ENCODE results near the gene FAM131C.

DNA sequence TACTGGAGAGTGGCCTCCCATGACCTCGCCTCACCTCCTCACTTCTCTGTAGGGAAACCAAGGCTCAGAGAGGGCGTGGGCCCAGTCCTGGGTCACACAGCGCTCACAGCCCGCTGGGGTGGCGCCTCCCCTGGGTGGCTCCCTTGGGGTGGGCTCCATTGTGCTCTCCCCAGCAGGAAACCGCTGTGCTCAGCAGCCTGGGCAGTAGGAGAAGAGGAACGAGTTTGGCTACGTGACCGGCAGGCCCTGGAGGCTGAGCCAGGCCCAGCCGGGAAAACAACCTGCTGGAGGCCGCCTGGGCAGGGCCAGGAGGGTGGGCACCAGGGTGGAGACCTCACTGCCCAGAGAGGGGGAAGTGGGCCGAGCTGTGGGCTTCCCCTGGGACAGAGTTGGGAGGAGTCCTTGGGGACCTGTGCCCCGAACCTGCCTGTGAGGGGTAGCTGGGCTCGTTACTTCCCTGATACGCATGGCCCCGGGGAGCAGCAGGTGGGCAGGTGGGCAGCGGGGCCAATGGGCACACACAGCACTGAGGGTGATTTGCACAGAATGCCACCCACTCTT lies 15.0 kb upstream of the FAM131C start:
- TF ChIP-seq POLR2A (IDR thresholded peaks at IDR 0.05), result no peak
- TF ChIP-seq, protein P1, sequence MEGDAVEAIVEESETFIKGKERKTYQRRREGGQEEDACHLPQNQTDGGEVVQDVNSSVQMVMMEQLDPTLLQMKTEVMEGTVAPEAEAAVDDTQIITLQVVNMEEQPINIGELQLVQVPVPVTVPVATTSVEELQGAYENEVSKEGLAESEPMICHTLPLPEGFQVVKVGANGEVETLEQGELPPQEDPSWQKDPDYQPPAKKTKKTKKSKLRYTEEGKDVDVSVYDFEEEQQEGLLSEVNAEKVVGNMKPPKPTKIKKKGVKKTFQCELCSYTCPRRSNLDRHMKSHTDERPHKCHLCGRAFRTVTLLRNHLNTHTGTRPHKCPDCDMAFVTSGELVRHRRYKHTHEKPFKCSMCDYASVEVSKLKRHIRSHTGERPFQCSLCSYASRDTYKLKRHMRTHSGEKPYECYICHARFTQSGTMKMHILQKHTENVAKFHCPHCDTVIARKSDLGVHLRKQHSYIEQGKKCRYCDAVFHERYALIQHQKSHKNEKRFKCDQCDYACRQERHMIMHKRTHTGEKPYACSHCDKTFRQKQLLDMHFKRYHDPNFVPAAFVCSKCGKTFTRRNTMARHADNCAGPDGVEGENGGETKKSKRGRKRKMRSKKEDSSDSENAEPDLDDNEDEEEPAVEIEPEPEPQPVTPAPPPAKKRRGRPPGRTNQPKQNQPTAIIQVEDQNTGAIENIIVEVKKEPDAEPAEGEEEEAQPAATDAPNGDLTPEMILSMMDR (IDR thresholded peaks at IDR 0.05), result no peak
